Left lung (tissue), 10 donors: ENCODE data around the gene DNM1. TPM values are rescaled to one million over a fixed set of nuclear protein-coding genes. Genes with fewer than 3 reads are reported as not detected.
"Not testable (repeated sequence)": the region's sequence is repeated elsewhere in the genome, so short reads cannot be mapped to it uniquely, and the experiment has no call there.

Source experiments
- ATAC-seq: fragments of 200-7000 bp; cut with Tn5 transposase; one replicate; pipeline ENCODE4 v1.9.1; 2020; ENCODE audit warnings: moderate library complexity
- DNase-seq, 4 donors: peaks; one replicate each; pipeline ENCODE4 v3.0.0-alpha.2; 2013 to 2020
- H3K27ac ChIP-seq, 2 donors: fragments of 200-600 bp; sonication (generic) in 1 of 2; one replicate each; pipeline versions ENCODE4 v1.5.0 to v1.8.0; 2020 to 2021
- H3K27me3 ChIP-seq, 2 donors: fragments of 200-600 bp; sonication (generic) in 1 of 2; one replicate each; pipeline versions ENCODE4 v1.5.0 to v1.8.0; 2020 to 2021
- H3K36me3 ChIP-seq, 2 donors: fragments of 200-600 bp; sonication (generic) in 1 of 2; one replicate each; pipeline versions ENCODE4 v1.5.0 to v1.8.0; 2020 to 2021
- H3K4me1 ChIP-seq, 2 donors: fragments of 200-600 bp; one replicate each; pipeline ENCODE4 v1.8.0; 2021
- H3K4me3 ChIP-seq, 2 donors: fragments of 200-600 bp; sonication (generic) in 1 of 2; one replicate each; pipeline versions ENCODE4 v1.5.0 to v1.8.0; 2020 to 2021; ENCODE audit warnings: mild to moderate bottlenecking in 1 of 2
- H3K9me3 ChIP-seq, 2 donors: fragments of 200-600 bp; sonication (generic) in 1 of 2; one replicate each; pipeline versions ENCODE4 v1.5.0 to v1.8.0; 2020 to 2021
- CTCF ChIP-seq, 2 donors: fragments of 200-600 bp; sonication (generic) in 1 of 2; IDR thresholded peaks; one replicate each; pipeline versions ENCODE4 v1.5.0 to v1.8.0; 2021; ENCODE audit warnings: antibody characterized with exemption in 2 of 2
- intact Hi-C, 2 donors: fragments of 100-400 bp; cut with DNase I; formaldehyde crosslinking; loops; one replicate each; pipeline versions ENCODE4 v1.11.2 to v1.14.2; 2022
- polyA plus RNA-seq, 6 donors: library from polyadenylated mRNA; unstranded; fragments of 120-200 nt; gene quantifications; one replicate each; pipeline ENCODE4 v1.2.1, GENCODE V29; 2013; ENCODE audit not compliant: insufficient read length in 6 of 6
- total RNA-seq, 2 donors: library from RNA; stranded (reverse); fragmentation: NEBNext Ultra II Directional; extraction: Animal tissue kit (Norgen Biotek cat#: 25700); gene quantifications; one replicate each; pipeline ENCODE4 v1.2.1, GENCODE V29; 2021
- donor health status: DM: no; HTN: yes; CAD: no.
- donor health status: DM: no; HTN: no; CAD: no.

The DNM1 gene
- total and polyA plus RNA-seq, 8 donors, result 9.0 to 90.0 (median 62.2) TPM

GRCh38 chr9:128225770-128226411, 22.7 kb downstream of the DNM1 start:
- no peak for DNase-seq
- no peak for ATAC-seq
- Histone ChIP-seq H3K4me3 (no peak overlapping the region), H3K9me3 (no peaks in the 10 kb centered on the region), H3K27me3 (no peaks in the 10 kb centered on the region), H3K4me1 (no peaks in the 10 kb centered on the region), H3K36me3 (no peaks in the 10 kb centered on the region), H3K27ac (no peak overlapping the region)
- TF ChIP-seq CTCF (IDR thresholded peaks at IDR 0.05), result no peak
- intact Hi-C loops, result no loop called here

GRCh38 chr9:128226412-128226801, 23.2 kb downstream of the DNM1 start:
- no peak for DNase-seq
- no peaks in the 10 kb centered on the region for H3K36me3 ChIP-seq
- TF ChIP-seq CTCF (IDR thresholded peaks at IDR 0.05), result no peak
- no peak for ATAC-seq
- H3K4me3 ChIP-seq, result no peak overlapping the region
- intact Hi-C loops, result no loop called here
- H3K9me3 ChIP-seq, result no peaks in the 10 kb centered on the region
- H3K27ac ChIP-seq, result no peak overlapping the region
- no peaks in the 10 kb centered on the region for H3K4me1 ChIP-seq
- H3K27me3 ChIP-seq, result no peaks in the 10 kb centered on the region

GRCh38 chr9:128230897-128231296, 27.7 kb downstream of the DNM1 start:
- H3K9me3 ChIP-seq, H3K27me3 ChIP-seq, H3K4me3 ChIP-seq, DNase-seq, H3K27ac ChIP-seq, intact Hi-C loops, ATAC-seq, H3K36me3 ChIP-seq, H3K4me1 ChIP-seq: not testable (repeated sequence)

- intact Hi-C loops, result no loop called here
- Histone ChIP-seq H3K27me3 (no peaks in the 10 kb centered on the region), H3K4me1 (no peaks in the 10 kb centered on the region), H3K9me3 (no peaks in the 10 kb centered on the region), H3K4me3 (no peak overlapping the region), H3K36me3 (no peaks in the 10 kb centered on the region), H3K27ac (no peak overlapping the region)
- no peak for DNase-seq
- TF ChIP-seq CTCF (IDR thresholded peaks at IDR 0.05), result no peak
- ATAC-seq, result peak; percentile 23
Observed at GRCh38 chr9:128231638-128232527, 28.7 kb downstream of the DNM1 start.

- DNase-seq (no peak), ATAC-seq (peak; percentile 17)
- no peaks in the 10 kb centered on the region for H3K4me1 ChIP-seq
- no peak overlapping the region for H3K4me3 ChIP-seq
- H3K36me3 ChIP-seq, result no peaks in the 10 kb centered on the region
- no peak overlapping the region for H3K27ac ChIP-seq
- no peak for TF ChIP-seq CTCF (IDR thresholded peaks at IDR 0.05)
- H3K27me3 ChIP-seq, result no peaks in the 10 kb centered on the region
- intact Hi-C loops, result no loop called here
- no peaks in the 10 kb centered on the region for H3K9me3 ChIP-seq
Observed at GRCh38 chr9:128232528-128233428, 29.6 kb downstream of the DNM1 start.
